H9 (cell line): ENCODE data around the gene PVALB. TPM values are rescaled to one million over a fixed set of nuclear protein-coding genes. Genes with fewer than 3 reads are reported as not detected.
A peak's percentile ranks its signal among the peaks of the same experiment; 100 is the strongest.

Source experiments
- DNase-seq: peaks from one replicate; pipeline ENCODE4 v3.0.0-alpha.2; 2017
- H2AFZ ChIP-seq: one replicate; pipeline ENCODE4 v1.6.1; 2013; ENCODE audit warnings: mild to moderate bottlenecking, low read length, control low read depth, moderate library complexity
- H2AK5ac ChIP-seq: 2 replicates; pipeline ENCODE4 v1.6.1; 2013; ENCODE audit warnings: low read length, control low read depth, mixed read lengths; ENCODE audit not compliant: insufficient read length
- H2BK120ac ChIP-seq: one replicate; pipeline ENCODE4 v1.6.1; 2013; ENCODE audit warnings: low read depth, mild to moderate bottlenecking, low read length, control low read depth, inconsistent platforms; ENCODE audit not compliant: poor library complexity, severe bottlenecking
- H2BK12ac ChIP-seq: 2 replicates; pipeline ENCODE4 v1.6.1; 2013; ENCODE audit warnings: low read length, control low read depth, mixed read lengths, low read depth; ENCODE audit not compliant: insufficient read length
- H2BK15ac ChIP-seq: 2 replicates; pipeline ENCODE4 v1.6.1; 2013; ENCODE audit warnings: low read depth, low read length, control low read depth
- H2BK20ac ChIP-seq: one replicate; pipeline ENCODE4 v1.6.1; 2013; ENCODE audit warnings: low read depth, mild to moderate bottlenecking, low read length, control low read depth, inconsistent platforms; ENCODE audit not compliant: poor library complexity, severe bottlenecking
- H2BK5ac ChIP-seq: 2 replicates; pipeline ENCODE4 v1.6.1; 2013; ENCODE audit warnings: low read length, control low read depth, mixed read lengths; ENCODE audit not compliant: insufficient read length
- H3K14ac ChIP-seq: 2 replicates; pipeline ENCODE4 v1.6.1; 2013; ENCODE audit warnings: low read length, control low read depth; ENCODE audit not compliant: insufficient read depth
- H3K18ac ChIP-seq: 2 replicates; pipeline ENCODE4 v1.6.1; 2013; ENCODE audit warnings: low read depth, mild to moderate bottlenecking, mixed read lengths, low read length, control low read depth; ENCODE audit not compliant: insufficient read length
- H3K23ac ChIP-seq: 2 replicates; pipeline ENCODE4 v1.6.1; 2013; ENCODE audit warnings: low read length, control low read depth, mixed read lengths, low read depth; ENCODE audit not compliant: insufficient read length
- H3K23me2 ChIP-seq: 2 replicates; pipeline ENCODE4 v1.6.1; 2013; ENCODE audit warnings: low read depth, mild to moderate bottlenecking, mixed read lengths, low read length, control low read depth; ENCODE audit not compliant: insufficient read length, poor library complexity, severe bottlenecking
- H3K27ac ChIP-seq: 2 replicates; pipeline ENCODE4 v1.5.1; 2013; ENCODE audit warnings: low read length, control low read depth, mixed read lengths, low read depth; ENCODE audit not compliant: insufficient read length
- H3K27me3 ChIP-seq: 2 replicates; pipeline ENCODE4 v1.6.1; 2013; ENCODE audit warnings: low read length, control low read depth, inconsistent platforms; ENCODE audit not compliant: insufficient read depth
- H3K4ac ChIP-seq: 2 replicates; pipeline ENCODE4 v1.6.1; 2013; ENCODE audit warnings: low read depth, mild to moderate bottlenecking, control low read depth, inconsistent platforms, low read length, moderate library complexity
- H3K4me1 ChIP-seq: 2 replicates; pipeline ENCODE4 v1.6.1; 2013; ENCODE audit warnings: low read length, control low read depth, inconsistent platforms; ENCODE audit not compliant: insufficient read depth
- H3K4me2 ChIP-seq: 2 replicates; pipeline ENCODE4 v1.6.1; 2013; ENCODE audit warnings: low read length, control low read depth, mixed read lengths; ENCODE audit not compliant: insufficient read length, insufficient read depth
- H3K56ac ChIP-seq: 2 replicates; pipeline ENCODE4 v1.6.1; 2013; ENCODE audit warnings: low read depth, mild to moderate bottlenecking, mixed read lengths, low read length, control low read depth; ENCODE audit not compliant: insufficient read length
- H3K79me1 ChIP-seq: 2 replicates; pipeline ENCODE4 v1.6.1; 2013; ENCODE audit warnings: low read depth, mild to moderate bottlenecking, moderate library complexity, low read length, control low read depth, inconsistent platforms; ENCODE audit not compliant: insufficient read depth, poor library complexity, severe bottlenecking
- H3K79me2 ChIP-seq: 2 replicates; pipeline ENCODE4 v1.6.1; 2013; ENCODE audit warnings: low read length, control low read depth, inconsistent platforms; ENCODE audit not compliant: insufficient read depth
- H3K9ac ChIP-seq: 2 replicates; pipeline ENCODE4 v1.6.1; 2013; ENCODE audit warnings: low read length, control low read depth, mixed read lengths; ENCODE audit not compliant: insufficient read length; ENCODE audit errors: extremely low read depth
- H3K9me3 ChIP-seq: one replicate; pipeline ENCODE4 v1.6.1; 2013; ENCODE audit warnings: low read depth, low read length, inconsistent platforms; ENCODE audit not compliant: control insufficient read depth
- H3T11ph ChIP-seq: one replicate; pipeline ENCODE4 v1.6.1; 2013; ENCODE audit warnings: mild to moderate bottlenecking, low read length, control low read depth, inconsistent platforms
- H4K20me1 ChIP-seq: one replicate; pipeline ENCODE4 v1.6.1; 2013; ENCODE audit not compliant: control insufficient read depth, insufficient read length, insufficient read depth
- H4K5ac ChIP-seq: 2 replicates; pipeline ENCODE4 v1.6.1; 2013; ENCODE audit warnings: low read depth, mild to moderate bottlenecking, mixed read lengths, low read length, control low read depth; ENCODE audit not compliant: insufficient read length
- H4K8ac ChIP-seq: replicated peaks from 2 replicates; pipeline ENCODE4 v1.6.1; 2013; ENCODE audit warnings: low read length, control low read depth, mixed read lengths, low read depth; ENCODE audit not compliant: insufficient read length
- H4K91ac ChIP-seq: 2 replicates; pipeline ENCODE4 v1.6.1; 2013; ENCODE audit warnings: low read depth, mild to moderate bottlenecking, moderate library complexity, mixed read lengths, low read length, control low read depth; ENCODE audit not compliant: insufficient read length
- H3K27ac Mint-ChIP-seq, 3 experiments: 2 replicates in 2 of 3; 3 replicates in 1 of 3; pipeline ENCODE4 v1.8.0; 2020 to 2021; ENCODE audit warnings: mixed read lengths in 3 of 3, mild to moderate bottlenecking in 1 of 3, moderate library complexity in 1 of 3
- H3K27me3 Mint-ChIP-seq: 2 replicates; pipeline ENCODE4 v1.8.0; 2021; ENCODE audit warnings: low read depth, mild to moderate bottlenecking, moderate library complexity, mixed read lengths
- H3K36me3 Mint-ChIP-seq, 3 experiments: 2 replicates in 2 of 3; 3 replicates in 1 of 3; pipeline ENCODE4 v1.8.0; 2020 to 2021; ENCODE audit warnings: low read depth in 3 of 3, mixed read lengths in 3 of 3; ENCODE audit not compliant: insufficient read depth in 1 of 3
- H3K4me1 Mint-ChIP-seq, 2 experiments: 2 replicates each; pipeline ENCODE4 v1.8.0; 2020; ENCODE audit warnings: mixed read lengths in 2 of 2
- H3K4me3 Mint-ChIP-seq, 2 experiments: 2 replicates in 1 of 2; 3 replicates in 1 of 2; pipeline ENCODE4 v1.8.0; 2020 to 2021; ENCODE audit warnings: mild to moderate bottlenecking in 2 of 2, mixed read lengths in 2 of 2, moderate library complexity in 1 of 2
- H3K9me3 Mint-ChIP-seq, 2 experiments: 2 replicates in 1 of 2; 3 replicates in 1 of 2; pipeline ENCODE4 v1.8.0; 2020; ENCODE audit warnings: mild to moderate bottlenecking in 2 of 2, mixed read lengths in 2 of 2, moderate library complexity in 1 of 2
- CTCF ChIP-seq: fragments of 200-600 bp; sonication (generic); conservative IDR thresholded peaks from 3 replicates; pipeline ENCODE4 v1.8.0; 2021; ENCODE audit warnings: antibody characterized with exemption, mild to moderate bottlenecking
- WGBS: extraction: QIAGEN DNeasy Blood & Tissue Kit; methylation state at CpG from one replicate; pipeline ENCODE4 v1.1.7; 2013; ENCODE audit warnings: missing lambda C conversion rate, low lambda C conversion rate, mixed read lengths; ENCODE audit not compliant: insufficient read length; ENCODE audit errors: extremely low coverage; 5-methylcytosine and 5-hydroxymethylcytosine counted together
- total RNA-seq: library from RNA; stranded (reverse); gene quantifications from 2 replicates; pipeline ENCODE4 v1.2.1, GENCODE V29; 2021

The PVALB gene
- total RNA-seq, 1 experiment from 2014 or later = 2.7 TPM

DNA sequence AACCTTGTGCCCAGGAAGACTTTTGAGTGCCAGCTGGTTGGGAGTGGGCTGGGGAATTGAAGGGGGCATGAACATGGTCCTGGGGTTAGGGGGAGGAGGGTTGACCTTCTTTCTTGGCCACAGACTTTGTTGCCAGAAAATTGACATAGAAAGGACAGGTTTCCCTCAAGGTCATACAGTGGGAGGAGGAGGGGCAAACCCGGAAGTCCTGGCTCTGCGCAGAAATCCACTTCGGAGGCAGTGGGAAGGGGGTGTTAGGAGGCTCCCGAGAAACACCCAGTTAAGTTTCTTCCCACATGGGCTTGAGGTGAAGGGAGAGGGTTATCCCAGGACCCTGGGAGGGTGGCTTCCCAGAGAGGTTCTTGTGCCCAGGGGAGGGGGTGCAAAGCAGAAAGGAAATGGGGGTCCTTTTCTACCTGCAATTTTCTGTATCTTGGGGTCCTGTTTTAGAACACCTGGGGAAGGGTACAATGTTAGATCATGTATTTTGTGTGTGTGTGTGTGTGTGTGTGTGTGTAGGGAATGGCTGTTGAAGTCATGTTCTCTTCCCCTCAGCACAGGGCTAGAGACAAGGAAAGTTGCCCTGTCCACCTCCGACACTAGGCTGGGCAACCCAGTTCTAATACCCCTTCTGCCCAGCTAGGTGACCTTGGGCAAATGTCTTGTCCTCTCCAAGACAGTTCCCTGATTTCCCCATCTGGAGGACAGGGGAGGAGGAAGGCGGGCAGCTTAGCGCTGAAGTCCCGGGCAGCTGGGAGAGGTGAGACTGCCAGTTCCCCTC, 1.1 kb downstream of the PVALB start:
- no CpG with 5 or more reads among the region's 8 CpGs for WGBS
- Histone ChIP-seq H3K79me1 (no peaks in the 10 kb centered on the region), H3K18ac (no peak overlapping the region)

More for the DNA sequence above, 1.1 kb downstream of the PVALB start:
- no peak for TF ChIP-seq CTCF
- no peak overlapping the region for H3K56ac ChIP-seq
- H2BK12ac ChIP-seq = no peak overlapping the region
- Mint-ChIP-seq H3K9me3 (no peaks in the 10 kb centered on the region), H3K27me3 (peaks cover 86% of the 10 kb centered on the region), H3K36me3 (no peaks in the 10 kb centered on the region; a peak in 1 of 7 replicates), H3K4me3 (peak overlapping the region; percentile 55 to 77), H3K4me1 (peaks cover 23 to 44% of the 10 kb centered on the region in 2 experiments), H3K27ac (no peak overlapping the region)
- no peak overlapping the region for H4K5ac ChIP-seq
- H4K91ac ChIP-seq = no peak overlapping the region
- H2AFZ ChIP-seq = no peak overlapping the region
- H2BK15ac ChIP-seq = no peak overlapping the region
- H3K14ac ChIP-seq = no peak overlapping the region
- no peaks in the 10 kb centered on the region for H4K20me1 ChIP-seq
- no peak overlapping the region for H3T11ph ChIP-seq
- H3K4ac ChIP-seq = no peak overlapping the region
- H3K9me3 ChIP-seq = no peaks in the 10 kb centered on the region
- peak overlapping the region; percentile 72 for H3K4me2 ChIP-seq
- H2AK5ac ChIP-seq = no peak overlapping the region
- no peak overlapping the region for H3K27ac ChIP-seq
- peaks cover 14% of the 10 kb centered on the region for H3K23me2 ChIP-seq
- H2BK120ac ChIP-seq = no peak overlapping the region
- H4K8ac ChIP-seq = no peak overlapping the region
- peaks cover 25% of the 10 kb centered on the region for H3K27me3 ChIP-seq
- no peak overlapping the region for H3K23ac ChIP-seq
- no peak overlapping the region for H2BK20ac ChIP-seq
- no peak for DNase-seq
- H3K9ac ChIP-seq = no peak overlapping the region
- H2BK5ac ChIP-seq = no peak overlapping the region
- peaks cover 2% of the 10 kb centered on the region; the same call in 1 of the 2 replicates for H3K4me1 ChIP-seq
- no peaks in the 10 kb centered on the region for H3K79me2 ChIP-seq
